CD8-positive, alpha-beta memory T cell (primary cell): Measurements from ENCODE around the gene CCSER2. TPM values are rescaled to one million over a fixed set of nuclear protein-coding genes. Genes with fewer than 3 reads are reported as not detected.
A peak's percentile ranks its signal among the peaks of the same experiment; 100 is the strongest.
"Not testable (repeated sequence)": the region's sequence is repeated elsewhere in the genome, so short reads cannot be mapped to it uniquely, and the experiment has no call there.

ENCODE experiments used
- CTCF ChIA-PET: fragments of 350-600 bp; sonication (Branson Sonifier 250); formaldehyde crosslinking; loops from one replicate; lab custom pipeline; 2021; ENCODE audit warnings: antibody characterized with exemption; lab: Charles Lee
- POLR2A ChIA-PET: fragments of 350-600 bp; sonication (Branson Sonifier 250); formaldehyde crosslinking; loops from one replicate; lab custom pipeline; 2021; ENCODE audit warnings: antibody characterized with exemption; lab: Charles Lee
- DNase-seq, 5 donors: peaks; one replicate each; pipeline versions ENCODE4 v3.0.0 to v3.0.0-alpha.2; 2020 to 2022; ENCODE audit warnings: mixed read lengths in 1 of 5
- H3K27ac ChIP-seq: one replicate; pipeline ENCODE4 v1.7.0; 2013; ENCODE audit warnings: low read depth, mild to moderate bottlenecking, low read length, moderate library complexity
- H3K27me3 ChIP-seq: 2 replicates; pipeline ENCODE4 v1.7.0; 2013; ENCODE audit warnings: low read length, mild to moderate bottlenecking; ENCODE audit not compliant: insufficient read depth, poor library complexity, severe bottlenecking
- H3K36me3 ChIP-seq: 2 replicates; pipeline ENCODE4 v1.7.0; 2013; ENCODE audit warnings: mild to moderate bottlenecking, low read length, moderate library complexity; ENCODE audit not compliant: insufficient read depth
- H3K4me1 ChIP-seq: 2 replicates; pipeline ENCODE4 v1.7.0; 2013; ENCODE audit warnings: mild to moderate bottlenecking, low read length, moderate library complexity; ENCODE audit not compliant: insufficient read depth
- H3K4me3 ChIP-seq: 2 replicates; pipeline ENCODE4 v1.7.0; 2013; ENCODE audit warnings: mild to moderate bottlenecking, low read length
- H3K9me3 ChIP-seq: 2 replicates; pipeline ENCODE4 v1.7.0; 2013; ENCODE audit warnings: mild to moderate bottlenecking, low read length
- H3K27ac Mint-ChIP-seq, 8 donors: one replicate each; pipeline ENCODE4 v1.8.0; 2020 to 2021; ENCODE audit warnings: mixed read lengths in 8 of 8, mild to moderate bottlenecking in 6 of 8, inconsistent platforms in 3 of 8, moderate library complexity in 3 of 8
- H3K27me3 Mint-ChIP-seq, 2 donors: one replicate each; pipeline ENCODE4 v1.8.0; 2020 to 2021; ENCODE audit warnings: mixed read lengths in 2 of 2, mild to moderate bottlenecking in 1 of 2, moderate library complexity in 1 of 2
- H3K36me3 Mint-ChIP-seq, 3 donors: one replicate each; pipeline ENCODE4 v1.8.0; 2020 to 2021; ENCODE audit warnings: mixed read lengths in 3 of 3, inconsistent platforms in 1 of 3, mild to moderate bottlenecking in 1 of 3
- H3K4me1 Mint-ChIP-seq, 3 donors: one replicate each; pipeline ENCODE4 v1.8.0; 2020 to 2021; ENCODE audit warnings: mixed read lengths in 3 of 3, inconsistent platforms in 1 of 3, mild to moderate bottlenecking in 1 of 3
- H3K4me3 Mint-ChIP-seq, 7 donors: one replicate each; pipeline ENCODE4 v1.8.0; 2020 to 2021; ENCODE audit warnings: mixed read lengths in 7 of 7, mild to moderate bottlenecking in 6 of 7, moderate library complexity in 4 of 7, inconsistent platforms in 2 of 7
- H3K9me3 Mint-ChIP-seq, 5 donors: one replicate each; pipeline ENCODE4 v1.8.0; 2020 to 2022; ENCODE audit warnings: mixed read lengths in 5 of 5, mild to moderate bottlenecking in 3 of 5, moderate library complexity in 2 of 5, inconsistent platforms in 1 of 5
- polyA plus RNA-seq: library from polyadenylated mRNA; unstranded; fragments of 300-500 nt; fragmentation: Illumina TruSeq; gene quantifications from one replicate; pipeline ENCODE4 v1.2.3, GENCODE V29; 2021
- total RNA-seq, 2 experiments: library from RNA; stranded (reverse); gene quantifications; one replicate each; pipeline ENCODE4 v1.2.3, GENCODE V29; 2021

The CCSER2 gene
- total and polyA plus RNA-seq, 3 experiments from 2014 or later = 62.6 to 114 (median 74.5) TPM

GRCh38 chr10:84321902-84322301 is 6.5 kb upstream of the CCSER2 start:
- CTCF ChIA-PET = no interaction called here
- Mint-ChIP-seq H3K4me3 (peak overlapping the region in 1 of 7 donors; percentile 1), H3K27me3 (peaks cover 1 to 9% of the 10 kb centered on the region in 2 donors), H3K4me1 (no peaks in the 10 kb centered on the region), H3K36me3 (peaks cover 0 to 4% (median 3%) of the 10 kb centered on the region in 3 donors), H3K9me3 (no peaks in the 10 kb centered on the region), H3K27ac (peak overlapping the region in 1 of 8 donors; percentile 3)
- Histone ChIP-seq H3K4me3 (no peak overlapping the region), H3K27ac (no peak overlapping the region), H3K9me3 (no peaks in the 10 kb centered on the region), H3K4me1 (no peaks in the 10 kb centered on the region), H3K36me3 (no peaks in the 10 kb centered on the region), H3K27me3 (no peaks in the 10 kb centered on the region)
- POLR2A ChIA-PET = no interaction called here
- no peak for DNase-seq

GRCh38 chr10:84323566-84323965 is 4.8 kb upstream of the CCSER2 start:
- H3K9me3 Mint-ChIP-seq, H3K4me1 Mint-ChIP-seq, H3K27me3 ChIP-seq, H3K4me1 ChIP-seq, H3K36me3 ChIP-seq, H3K4me3 ChIP-seq, H3K9me3 ChIP-seq, CTCF ChIA-PET, H3K27ac ChIP-seq, POLR2A ChIA-PET, DNase-seq, H3K27me3 Mint-ChIP-seq, H3K36me3 Mint-ChIP-seq: not testable (repeated sequence)
- Mint-ChIP-seq H3K27ac (peak overlapping the region in 1 of 8 donors; percentile 68), H3K4me3 (peak overlapping the region in 1 of 7 donors; percentile 31)

- H3K9me3 ChIP-seq, H3K27me3 ChIP-seq, H3K36me3 ChIP-seq, DNase-seq, H3K27me3 Mint-ChIP-seq, H3K9me3 Mint-ChIP-seq, POLR2A ChIA-PET, H3K4me3 ChIP-seq: not testable (repeated sequence)
- Mint-ChIP-seq H3K4me3 (peak overlapping the region in 4 of 7 donors; percentile 90 to 97 (median 92)), H3K36me3 (peaks cover 0 to 23% (median 3%) of the 10 kb centered on the region in 3 donors), H3K4me1 (peaks cover 33 to 34% (median 33%) of the 10 kb centered on the region in 3 donors), H3K27ac (peak overlapping the region in 3 of 8 donors; percentile 11 to 100 (median 94))
- CTCF ChIA-PET = interaction anchor here (1.6 to 3.2 kb wide), 2 partner anchors 24 to 188 kb away, joined by 3 to 18 read pairs; partner anchors contain the start of gene GHITM
- Histone ChIP-seq H3K27ac (peak overlapping the region; percentile 70), H3K4me1 (peaks cover 17% of the 10 kb centered on the region)
Measured at GRCh38 chr10:84326995-84327394, 1.4 kb upstream of the CCSER2 start.

GRCh38 chr10:84329196-84329611 is 815 bp downstream of the CCSER2 start:
- H3K4me3 ChIP-seq = peak overlapping the region; percentile 90
- Mint-ChIP-seq H3K27me3 (no peaks in the 10 kb centered on the region), H3K4me1 (peaks cover 35 to 44% (median 36%) of the 10 kb centered on the region in 3 donors), H3K27ac (peak overlapping the region; percentile 99 to 100 (median 99)), H3K9me3 (no peaks in the 10 kb centered on the region), H3K36me3 (peaks cover 0 to 23% (median 3%) of the 10 kb centered on the region in 3 donors), H3K4me3 (peak overlapping the region; percentile 89 to 97 (median 97))
- no peaks in the 10 kb centered on the region for H3K36me3 ChIP-seq
- no peaks in the 10 kb centered on the region for H3K27me3 ChIP-seq
- H3K4me1 ChIP-seq = peaks cover 31% of the 10 kb centered on the region
- ChIA-PET POLR2A (interaction anchor here (1.1 to 1.2 kb wide), 2 partner anchors 23 to 190 kb away, joined by 3 read pairs; partner anchors contain the start of gene GHITM), CTCF (interaction anchor here (0.8 to 3.2 kb wide), 3 partner anchors 22 to 208 kb away, joined by 3 to 18 read pairs (median 3); no protein-coding TSS in a partner anchor)
- H3K27ac ChIP-seq = peak overlapping the region; percentile 87
- peak in 3 of 5 donors; percentile 38 to 80 (median 45) for DNase-seq
- H3K9me3 ChIP-seq = no peaks in the 10 kb centered on the region

GRCh38 chr10:84329986-84330651 is 1.7 kb downstream of the CCSER2 start:
- Mint-ChIP-seq H3K4me3 (peak overlapping the region; percentile 89 to 97 (median 97)), H3K4me1 (peaks cover 35 to 52% (median 36%) of the 10 kb centered on the region in 3 donors), H3K27ac (peak overlapping the region; percentile 99 to 100 (median 99)), H3K27me3 (no peaks in the 10 kb centered on the region), H3K9me3 (no peaks in the 10 kb centered on the region), H3K36me3 (peaks cover 0 to 23% (median 3%) of the 10 kb centered on the region in 3 donors)
- DNase-seq = peak; percentile 13 to 78 (median 78)
- Histone ChIP-seq H3K36me3 (no peaks in the 10 kb centered on the region), H3K27me3 (no peaks in the 10 kb centered on the region), H3K4me3 (peak overlapping the region; percentile 90), H3K9me3 (no peaks in the 10 kb centered on the region), H3K4me1 (peaks cover 40% of the 10 kb centered on the region), H3K27ac (peak overlapping the region; percentile 87)
- ChIA-PET POLR2A (interaction anchor here (1.1 kb wide), 1 partner anchor 191 kb away, joined by 3 read pairs; the partner anchor contains the start of gene GHITM), CTCF (interaction anchor here (0.8 to 3.2 kb wide), 3 partner anchors 21 to 207 kb away, joined by 3 to 18 read pairs (median 3); no protein-coding TSS in a partner anchor)

- H3K27me3 ChIP-seq = no peaks in the 10 kb centered on the region
- peak overlapping the region; percentile 87 for H3K27ac ChIP-seq
- H3K36me3 ChIP-seq = no peaks in the 10 kb centered on the region
- H3K36me3 Mint-ChIP-seq = peaks cover 0 to 23% (median 3%) of the 10 kb centered on the region in 3 donors
- DNase-seq = no peak
- H3K4me3 ChIP-seq = peak overlapping the region; percentile 90
- peak overlapping the region; percentile 99 to 100 (median 99) for H3K27ac Mint-ChIP-seq
- no peaks in the 10 kb centered on the region for H3K9me3 ChIP-seq
- CTCF ChIA-PET = no interaction called here
- H3K4me1 Mint-ChIP-seq = peaks cover 35 to 52% (median 36%) of the 10 kb centered on the region in 3 donors
- H3K27me3 Mint-ChIP-seq = no peaks in the 10 kb centered on the region
- peak overlapping the region; percentile 89 to 97 (median 97) for H3K4me3 Mint-ChIP-seq
- H3K4me1 ChIP-seq = peaks cover 50% of the 10 kb centered on the region
- POLR2A ChIA-PET = no interaction called here
- no peaks in the 10 kb centered on the region for H3K9me3 Mint-ChIP-seq
Measured at GRCh38 chr10:84331091-84331490, 2.7 kb downstream of the CCSER2 start.

GRCh38 chr10:84333864-84334451 is 5.6 kb downstream of the CCSER2 start:
- H3K27ac Mint-ChIP-seq = peak overlapping the region in 2 of 8 donors; percentile 83 to 95
- H3K27me3 Mint-ChIP-seq = no peaks in the 10 kb centered on the region
- ChIA-PET CTCF (interaction anchor here (0.8 to 3.5 kb wide), 10 partner anchors 11 to 207 kb away, joined by 3 to 28 read pairs (median 3); no protein-coding TSS in a partner anchor), POLR2A (interaction anchor here (0.7 to 1.2 kb wide), 4 partner anchors 8 to 203 kb away, joined by 3 read pairs; partner anchors contain the start of gene GHITM)
- no peaks in the 10 kb centered on the region for H3K9me3 Mint-ChIP-seq
- H3K4me3 Mint-ChIP-seq = peak overlapping the region; percentile 31 to 81 (median 63)
- Histone ChIP-seq H3K4me3 (peak overlapping the region; percentile 12), H3K4me1 (peaks cover 72% of the 10 kb centered on the region), H3K9me3 (no peaks in the 10 kb centered on the region), H3K36me3 (no peaks in the 10 kb centered on the region), H3K27ac (peak overlapping the region; percentile 55), H3K27me3 (no peaks in the 10 kb centered on the region)
- peaks cover 32 to 55% (median 40%) of the 10 kb centered on the region in 3 donors for H3K4me1 Mint-ChIP-seq
- H3K36me3 Mint-ChIP-seq = peaks cover 0 to 23% (median 3%) of the 10 kb centered on the region in 3 donors
- peak; percentile 56 to 93 (median 86) for DNase-seq
